SIG-M5 (cell line): ENCODE results near the gene OBI1.

Experiments
- DNase-seq: peaks from one replicate; lab custom pipeline; 2025; lab: John Stamatoyannopoulos, UW

The OBI1 gene

DNA sequence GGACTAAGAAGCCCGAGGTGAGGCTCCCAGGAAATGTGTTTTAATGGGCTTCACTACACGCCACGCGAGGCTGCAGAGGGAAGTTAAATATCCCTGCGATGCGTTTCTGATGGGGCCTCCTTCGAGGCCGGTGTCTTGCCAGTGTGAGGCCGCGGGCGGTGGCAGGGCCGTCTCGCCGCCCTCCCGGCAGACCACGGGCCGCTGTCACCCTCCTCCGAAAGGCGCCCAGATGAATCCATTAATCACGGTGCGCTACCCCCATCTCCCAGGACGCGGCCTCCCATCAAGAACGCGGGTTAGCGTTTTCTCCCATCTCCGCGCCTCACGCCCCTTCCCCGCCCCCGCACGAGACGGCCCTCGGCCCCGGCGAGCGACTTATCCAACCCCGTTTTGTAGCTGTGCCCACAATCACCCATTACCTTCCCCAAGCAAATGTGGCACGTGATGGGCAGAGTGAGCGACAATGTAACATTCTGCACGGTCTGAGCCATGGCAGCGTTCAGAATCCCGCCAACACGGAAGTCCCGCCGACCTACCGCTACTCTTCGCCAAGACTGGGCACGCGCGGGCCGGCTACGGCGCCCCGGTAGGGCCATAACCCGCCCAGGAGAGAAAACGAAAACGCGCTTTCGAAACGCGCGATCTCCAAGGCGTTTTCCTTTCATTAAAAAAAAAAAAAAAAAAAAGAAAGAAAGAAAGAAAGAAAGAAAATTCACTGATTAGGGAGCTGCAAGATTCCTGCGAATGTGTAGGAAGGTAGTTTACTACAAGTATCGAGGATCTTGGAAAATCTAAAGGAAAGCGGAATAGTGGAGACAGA lies at the start of gene OBI1:
OBI1 (minus strand) TSS at position 526 of the 820 bp plus-strand sequence; CDS start at position 491, 35 bp downstream.
- peak; percentile 25 for DNase-seq

DNA sequence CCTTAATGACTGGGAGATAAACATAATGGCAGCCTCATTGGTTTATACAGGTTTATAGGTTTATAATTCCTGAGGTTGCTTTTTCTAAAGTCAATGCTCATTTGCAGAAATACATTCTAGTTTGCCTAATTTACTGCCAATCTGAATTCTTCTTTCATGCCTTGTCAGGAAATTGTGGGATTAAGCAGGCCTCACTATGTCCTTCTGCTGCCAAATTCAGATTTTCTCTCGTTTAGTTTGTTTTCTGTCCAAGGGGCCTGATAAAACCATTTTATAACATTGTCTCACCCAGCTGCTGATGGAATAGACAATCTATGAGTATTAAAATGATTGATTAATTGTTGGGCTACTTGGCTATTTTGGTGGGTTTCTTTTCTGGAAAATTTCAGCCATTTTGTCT lies 42.4 kb upstream of the OBI1 start:
- no peak for DNase-seq

- DNase-seq, result no peak
Measured at GRCh38 chr13:78700121-78700910, 41.4 kb upstream of the OBI1 start.

DNA sequence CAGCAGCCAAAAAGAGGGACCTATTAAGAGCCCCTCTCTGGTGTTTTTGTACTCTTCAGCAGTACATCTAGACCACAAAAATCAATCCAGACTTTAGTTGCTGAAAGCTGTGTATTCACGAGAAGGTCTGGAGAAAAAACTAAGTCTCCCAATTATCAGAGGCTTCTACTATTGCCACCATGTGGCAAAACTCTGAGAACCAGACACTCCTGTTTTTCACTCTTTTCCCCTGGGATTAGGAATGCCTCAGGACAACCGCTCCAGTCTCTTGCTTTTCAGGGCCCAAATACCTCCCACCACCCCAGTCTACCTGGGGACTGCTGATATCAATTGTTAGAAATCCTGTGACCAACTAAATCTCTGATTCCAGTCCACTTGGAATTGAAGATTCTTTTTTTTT lies 30.1 kb upstream of the OBI1 start:
- no peak for DNase-seq

- no peak for DNase-seq
Measured at GRCh38 chr13:78686461-78686860, 27.5 kb upstream of the OBI1 start.

GRCh38 chr13:78680576-78681350 lies 21.8 kb upstream of the OBI1 start:
- no peak for DNase-seq

GRCh38 chr13:78680115-78680561 lies 21.2 kb upstream of the OBI1 start:
- no peak for DNase-seq

GRCh38 chr13:78679329-78679728 lies 20.4 kb upstream of the OBI1 start:
- no peak for DNase-seq

DNA sequence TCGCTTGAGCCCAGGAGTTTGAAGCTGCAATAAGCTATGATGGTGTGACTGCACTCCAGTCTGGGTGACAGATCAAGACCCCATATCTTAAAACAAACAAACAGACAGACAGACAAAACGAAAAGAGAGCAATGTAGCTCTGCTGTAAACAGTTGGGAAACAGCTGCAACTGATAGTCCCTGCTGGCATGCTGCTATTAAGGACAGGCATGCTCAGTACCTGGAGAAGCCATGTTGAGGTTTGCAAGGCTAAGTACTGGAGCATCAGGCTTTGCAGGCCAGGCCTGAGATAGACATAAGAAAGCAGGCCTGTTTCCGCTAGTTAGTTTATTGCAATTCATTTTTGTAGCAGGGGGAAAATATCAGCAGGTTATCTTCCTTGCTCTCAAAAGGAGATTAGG lies 16.2 kb upstream of the OBI1 start:
- no peak for DNase-seq

DNA sequence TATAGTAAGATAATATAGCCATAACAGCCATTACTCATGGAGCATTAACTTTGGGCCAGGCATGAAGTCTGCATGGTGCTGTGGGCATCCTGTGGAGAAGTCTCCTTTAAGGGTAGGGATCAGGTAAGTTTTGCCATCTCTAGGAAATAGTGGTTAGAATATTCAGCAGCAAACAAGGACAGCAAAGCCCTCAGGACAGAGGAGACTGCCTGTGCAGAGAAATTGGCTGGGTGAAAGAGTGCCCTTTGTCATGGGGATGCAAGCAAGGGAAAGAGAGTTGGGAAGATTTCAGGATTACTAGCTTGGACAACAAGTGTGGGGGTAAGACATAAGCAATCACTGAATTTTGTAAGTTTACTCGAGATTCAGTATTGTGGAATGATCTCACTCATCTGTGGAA lies 15.7 kb upstream of the OBI1 start:
- DNase-seq, result no peak

- no peak for DNase-seq
Measured at GRCh38 chr13:78662467-78662866, 3.5 kb upstream of the OBI1 start.

DNA sequence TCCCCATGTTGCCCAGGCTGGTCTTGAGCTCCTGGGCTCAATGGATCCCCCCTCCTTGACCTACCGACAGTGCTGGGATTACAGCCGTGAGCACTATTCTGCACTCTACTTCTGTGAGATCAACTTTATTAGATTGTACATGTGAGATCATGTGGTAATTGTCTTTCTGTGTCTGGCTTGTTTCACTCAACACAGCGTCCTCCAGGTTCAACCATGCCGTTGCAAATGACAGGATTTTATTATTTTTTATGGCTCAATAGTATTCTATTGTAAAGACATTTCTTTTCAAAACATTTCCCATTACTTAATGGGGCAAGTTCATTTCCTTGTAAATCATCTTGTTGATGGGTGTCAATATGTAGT lies 1.5 kb upstream of the OBI1 start:
- DNase-seq, result no peak

DNA sequence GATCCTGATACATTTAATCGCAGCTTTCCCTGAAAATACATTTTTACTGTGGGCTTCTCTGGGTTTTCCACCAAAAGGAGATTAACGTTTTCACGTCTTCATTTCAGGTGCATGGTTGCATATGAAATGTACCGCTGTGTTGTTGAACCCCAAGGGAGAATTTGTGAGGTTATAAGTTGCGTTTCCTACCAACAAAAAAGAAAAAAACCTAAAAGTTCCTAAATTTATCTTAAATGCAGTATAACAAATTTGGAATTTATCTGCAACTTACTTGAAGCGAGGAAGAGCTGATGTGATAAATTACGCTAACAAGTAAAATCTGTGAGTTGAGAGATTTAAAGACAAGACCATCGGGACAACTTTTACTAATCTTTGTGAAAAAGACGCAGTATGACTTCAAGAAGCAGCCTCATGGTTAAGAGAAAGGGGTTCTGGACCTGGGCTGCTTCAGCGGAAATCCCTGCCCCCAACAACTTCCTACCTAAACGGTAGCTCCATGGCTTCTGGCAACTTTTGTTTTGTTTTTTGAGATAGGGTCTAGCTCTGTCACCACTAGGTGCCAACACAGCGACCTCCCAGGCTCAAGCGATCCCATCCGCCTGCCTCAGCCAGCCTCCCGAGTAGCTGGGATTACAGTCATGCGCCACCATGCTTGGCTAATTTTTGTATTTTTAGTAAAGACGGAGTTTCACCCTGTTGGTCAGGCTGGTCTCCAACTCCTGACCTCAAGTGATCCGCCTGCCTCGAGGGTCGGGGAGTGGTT lies 958 bp upstream of the OBI1 start:
- DNase-seq, result no peak

DNA sequence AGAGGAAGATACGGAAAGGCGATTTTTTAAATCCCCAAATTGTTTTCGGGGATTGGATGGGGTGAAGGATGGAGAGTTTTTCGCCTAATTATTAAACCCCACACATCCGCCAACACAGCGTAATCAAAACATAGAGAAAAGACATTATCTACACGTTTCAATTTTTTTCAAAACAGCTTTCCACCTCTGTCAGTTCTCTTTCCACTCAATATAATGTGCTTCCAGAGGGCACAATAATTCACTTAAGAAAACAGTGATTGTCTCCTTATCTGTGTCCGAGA lies 435 bp upstream of the OBI1 start:
- no peak for DNase-seq

GRCh38 chr13:78657699-78658629 lies 991 bp downstream of the OBI1 start:
- DNase-seq, result peak; percentile 12

GRCh38 chr13:78655906-78656305 lies 3.0 kb downstream of the OBI1 start:
- no peak for DNase-seq

GRCh38 chr13:78655007-78655406 lies 3.9 kb downstream of the OBI1 start:
- no peak for DNase-seq

DNA sequence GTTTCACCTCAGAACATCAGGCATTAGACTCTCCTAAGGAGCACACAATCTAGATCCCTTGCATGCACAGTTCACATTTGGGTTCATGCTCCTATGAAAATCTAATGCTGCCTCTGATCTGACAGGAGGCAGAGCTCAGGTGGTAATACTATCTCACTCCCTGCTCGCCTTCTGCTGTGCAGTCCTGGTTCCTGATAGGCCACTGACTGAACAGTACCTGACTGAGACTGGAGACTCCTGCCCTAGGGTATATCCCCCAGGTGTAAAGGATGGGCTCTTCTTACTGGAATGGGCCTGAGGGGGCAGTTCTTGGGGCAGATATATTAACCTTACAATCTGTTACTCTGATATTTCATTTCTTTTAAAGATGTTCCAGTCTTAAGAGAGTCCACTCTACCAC lies 6.3 kb downstream of the OBI1 start:
- no peak for DNase-seq

DNA sequence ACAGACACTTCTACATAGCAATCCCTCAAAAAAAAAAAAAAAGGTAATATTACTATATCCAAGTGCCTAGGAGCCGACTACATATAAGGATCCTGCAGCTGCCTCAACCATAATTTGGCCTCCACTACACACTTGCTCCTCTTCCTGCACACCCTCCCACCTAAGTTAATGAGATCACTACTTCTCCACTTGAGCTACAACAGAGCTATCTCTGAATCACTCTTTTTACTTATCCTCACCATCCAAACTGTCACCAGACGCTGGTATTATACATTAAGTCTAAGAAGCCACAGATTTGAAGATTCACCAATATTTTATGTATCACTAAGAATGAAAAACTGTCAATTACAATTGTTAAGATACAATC lies 8.3 kb downstream of the OBI1 start:
- no peak for DNase-seq

DNA sequence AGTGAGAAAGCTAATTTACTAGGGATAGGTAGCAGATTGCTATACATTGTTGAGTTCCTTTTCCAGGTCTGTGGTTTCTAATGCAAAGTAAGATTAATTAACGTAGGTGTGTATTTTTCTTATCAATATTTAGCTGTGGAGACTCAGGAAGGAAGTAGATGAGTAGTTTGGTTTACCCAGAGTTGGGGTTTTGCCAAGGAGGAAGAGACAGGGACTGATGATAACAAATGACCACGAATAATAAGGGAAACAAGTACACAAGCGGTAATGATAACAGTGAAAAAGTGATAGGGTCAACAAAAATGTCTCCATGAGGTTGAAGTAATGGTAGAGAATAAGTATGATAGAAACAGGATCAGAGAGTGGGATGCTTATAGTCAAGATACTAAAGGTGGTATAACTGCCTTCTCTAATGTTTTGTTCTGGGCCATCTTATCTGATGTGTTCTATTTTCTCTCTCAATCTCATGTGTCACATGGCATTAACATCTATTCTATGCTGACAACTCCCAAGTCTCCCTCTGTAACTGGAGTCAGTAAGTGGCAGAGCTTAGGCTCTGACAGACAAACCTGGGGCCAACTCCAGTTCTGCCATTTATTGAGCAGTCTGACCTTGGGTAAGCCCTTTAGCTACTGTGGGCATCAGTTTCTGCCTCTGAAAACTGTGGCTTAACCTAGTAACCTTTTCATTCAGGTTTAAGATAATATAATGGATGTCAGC lies 8.8 kb downstream of the OBI1 start:
- DNase-seq, result no peak
